ENCODE measurements around the gene KCNAB2.

GRCh38 chr1:6101826-6102531 lies 56.3 kb downstream of the KCNAB2 start:
- TF ChIP-seq POLR2AphosphoS5 (IDR thresholded peaks at IDR 0.05): no peak
- no peak for TF ChIP-seq EP300 (IDR thresholded peaks at IDR 0.05)
- no peak for TF ChIP-seq CTCF (IDR thresholded peaks at IDR 0.05)
